ENCODE results near the gene SP1. TPM values are rescaled to one million over a fixed set of nuclear protein-coding genes. Genes with fewer than 3 reads are reported as not detected.

SP1 gene
- total RNA-seq, 1 experiment from 2014 or later = 83.3 TPM

- H3K4me3 Mint-ChIP-seq (ENCODE audit: unreplicated experiment) = no peak overlapping the region
- H3K36me3 ChIP-seq (ENCODE audit: control insufficient read depth, insufficient read depth, low read length) = no peaks in the 10 kb centered on the region
- H3K27ac Mint-ChIP-seq (ENCODE audit: unreplicated experiment) = no peak overlapping the region
- CTCF ChIA-PET = interaction anchor here (1.1 kb wide), 1 partner anchor 12 kb away, joined by 5 read pairs; no protein-coding TSS in a partner anchor
- H3K4me3 ChIP-seq (ENCODE audit: low read depth, low read length) = no peak overlapping the region
- no peak for TF ChIP-seq CTCF (IDR thresholded peaks at IDR 0.05; ENCODE audit: insufficient read depth in 1 of 2, low read depth in 1 of 2, low read length in 1 of 2, severe bottlenecking in 1 of 2, unreplicated experiment in 1 of 2)
- intact Hi-C loops (cut with micrococcal nuclease; ENCODE audit: unreplicated experiment) = no loop called here
- H3K9me3 Mint-ChIP-seq (ENCODE audit: unreplicated experiment) = no peaks in the 10 kb centered on the region
- peaks cover 12% of the 10 kb centered on the region for H3K4me1 Mint-ChIP-seq (ENCODE audit: low read depth, unreplicated experiment)
- H3K27me3 ChIP-seq (replicated peaks; ENCODE audit: control insufficient read depth, insufficient read depth, low read length) = no peaks in the 10 kb centered on the region
- H3K9me3 ChIP-seq = no peaks in the 10 kb centered on the region
- BruUV-seq (replicated peaks) = no TSS peak
- H3K4me1 ChIP-seq = no peaks in the 10 kb centered on the region
- no peak for DNase-seq
- no peaks in the 10 kb centered on the region for H3K36me3 Mint-ChIP-seq (ENCODE audit: insufficient read depth, unreplicated experiment)
- POLR2A ChIA-PET = no interaction called here
- peaks cover 2% of the 10 kb centered on the region for H3K27me3 Mint-ChIP-seq (ENCODE audit: insufficient read depth, unreplicated experiment)
Measured at GRCh38 chr12:53332744-53333143, 47.2 kb upstream of the SP1 start.

GRCh38 chr12:53333289-53333688 is 46.7 kb upstream of the SP1 start:
- DNase-seq = no peak
- CTCF ChIA-PET = no interaction called here
- Mint-ChIP-seq H3K4me3 (ENCODE audit: unreplicated experiment) (no peak overlapping the region), H3K9me3 (ENCODE audit: unreplicated experiment) (no peaks in the 10 kb centered on the region), H3K27me3 (ENCODE audit: insufficient read depth, unreplicated experiment) (peaks cover 5% of the 10 kb centered on the region), H3K36me3 (ENCODE audit: insufficient read depth, unreplicated experiment) (no peaks in the 10 kb centered on the region), H3K27ac (ENCODE audit: unreplicated experiment) (no peak overlapping the region), H3K4me1 (ENCODE audit: low read depth, unreplicated experiment) (peaks cover 15% of the 10 kb centered on the region)
- no peaks in the 10 kb centered on the region for H3K4me1 ChIP-seq
- H3K9me3 ChIP-seq = no peaks in the 10 kb centered on the region
- BruUV-seq (replicated peaks) = no TSS peak
- H3K36me3 ChIP-seq (ENCODE audit: control insufficient read depth, insufficient read depth, low read length) = no peaks in the 10 kb centered on the region
- H3K27me3 ChIP-seq (replicated peaks; ENCODE audit: control insufficient read depth, insufficient read depth, low read length) = no peaks in the 10 kb centered on the region
- TF ChIP-seq CTCF (IDR thresholded peaks at IDR 0.05; ENCODE audit: insufficient read depth in 1 of 2, low read depth in 1 of 2, low read length in 1 of 2, severe bottlenecking in 1 of 2, unreplicated experiment in 1 of 2) = no peak
- POLR2A ChIA-PET = interaction anchor here (0.6 kb wide), 1 partner anchor 146 kb away, joined by 3 read pairs; no protein-coding TSS in a partner anchor
- intact Hi-C loops (cut with micrococcal nuclease; ENCODE audit: unreplicated experiment) = no loop called here
- no peak overlapping the region for H3K4me3 ChIP-seq (ENCODE audit: low read depth, low read length)

GRCh38 chr12:53333845-53334244 is 46.1 kb upstream of the SP1 start:
- H3K4me3 ChIP-seq (ENCODE audit: low read depth, low read length) = no peak overlapping the region
- Mint-ChIP-seq H3K27me3 (ENCODE audit: insufficient read depth, unreplicated experiment) (peaks cover 7% of the 10 kb centered on the region), H3K9me3 (ENCODE audit: unreplicated experiment) (no peaks in the 10 kb centered on the region), H3K27ac (ENCODE audit: unreplicated experiment) (no peak overlapping the region), H3K4me3 (ENCODE audit: unreplicated experiment) (no peak overlapping the region), H3K36me3 (ENCODE audit: insufficient read depth, unreplicated experiment) (no peaks in the 10 kb centered on the region), H3K4me1 (ENCODE audit: low read depth, unreplicated experiment) (peaks cover 17% of the 10 kb centered on the region)
- 0 out of 2 replicates have a peak, but pooled peaks cover 2% of the 10 kb centered on the region for H3K4me1 ChIP-seq
- no peaks in the 10 kb centered on the region for H3K27me3 ChIP-seq (replicated peaks; ENCODE audit: control insufficient read depth, insufficient read depth, low read length)
- POLR2A ChIA-PET = interaction anchor here (0.6 kb wide), 1 partner anchor 146 kb away, joined by 3 read pairs; no protein-coding TSS in a partner anchor
- CTCF ChIA-PET = no interaction called here
- intact Hi-C loops (cut with micrococcal nuclease; ENCODE audit: unreplicated experiment) = no loop called here
- BruUV-seq (replicated peaks) = no TSS peak
- no peak for DNase-seq
- H3K36me3 ChIP-seq (ENCODE audit: control insufficient read depth, insufficient read depth, low read length) = no peaks in the 10 kb centered on the region
- TF ChIP-seq CTCF (IDR thresholded peaks at IDR 0.05; ENCODE audit: insufficient read depth in 1 of 2, low read depth in 1 of 2, low read length in 1 of 2, severe bottlenecking in 1 of 2, unreplicated experiment in 1 of 2) = no peak
- H3K9me3 ChIP-seq = no peaks in the 10 kb centered on the region
